Cardiac muscle cell (in vitro differentiated cells and primary cell): Measurements from ENCODE around the gene L3HYPDH. TPM values are rescaled to one million over a fixed set of nuclear protein-coding genes. Genes with fewer than 3 reads are reported as not detected.

Experiments used
- DNase-seq, 2 donors: peaks; one replicate each; pipeline versions ENCODE4 v3.0.0 to v3.0.0-alpha.2; 2010 to 2017; ENCODE audit warnings: low read depth in 1 of 2, low spot score in 1 of 2
- H3K27ac ChIP-seq: fragments of 200-600 bp; sonication (generic); 2 replicates; pipeline ENCODE4 v1.5.1; 2016
- H3K27me3 ChIP-seq: fragments of 200-600 bp; sonication (generic); 2 replicates; pipeline ENCODE4 v1.6.0; 2016; ENCODE audit warnings: control low read depth
- H3K36me3 ChIP-seq: fragments of 200-600 bp; sonication (generic); 2 replicates; pipeline ENCODE4 v1.5.1; 2016; ENCODE audit warnings: control low read depth
- H3K4me1 ChIP-seq: fragments of 200-600 bp; sonication (generic); 2 replicates; pipeline ENCODE4 v1.8.1; 2017; ENCODE audit warnings: low read depth, mild to moderate bottlenecking, mixed run types
- H3K4me3 ChIP-seq: fragments of 200-600 bp; sonication (generic); 2 replicates; pipeline ENCODE4 v1.5.1; 2016; ENCODE audit warnings: mild to moderate bottlenecking
- H3K9me3 ChIP-seq: fragments of 200-600 bp; sonication (generic); 2 replicates; pipeline ENCODE4 v1.5.1; 2017; ENCODE audit warnings: low read depth, mild to moderate bottlenecking, control low read depth
- polyA plus RNA-seq: library from polyadenylated mRNA; unstranded; fragments of >200 nt; fragmentation: Nextera tagmentation; extraction: Ambion mirVana; gene quantifications from 2 replicates; pipeline ENCODE4 v1.2.1, GENCODE V29; 2016
- total RNA-seq: library from RNA; depleted of rRNA; stranded (reverse); fragments of >200 nt; gene quantifications from 2 replicates; pipeline ENCODE4 v1.2.3, GENCODE V29; 2016
- TF ChIP-seq, protein P1 (sequence below): IDR thresholded peaks from 2 replicates; pipeline ENCODE4 v1.5.1; 2012; ENCODE audit warnings: low read depth, mild to moderate bottlenecking, low read length

Gene L3HYPDH
- total and polyA plus RNA-seq, 2 experiments from 2014 or later, result 29.4 to 37.8 TPM

DNA sequence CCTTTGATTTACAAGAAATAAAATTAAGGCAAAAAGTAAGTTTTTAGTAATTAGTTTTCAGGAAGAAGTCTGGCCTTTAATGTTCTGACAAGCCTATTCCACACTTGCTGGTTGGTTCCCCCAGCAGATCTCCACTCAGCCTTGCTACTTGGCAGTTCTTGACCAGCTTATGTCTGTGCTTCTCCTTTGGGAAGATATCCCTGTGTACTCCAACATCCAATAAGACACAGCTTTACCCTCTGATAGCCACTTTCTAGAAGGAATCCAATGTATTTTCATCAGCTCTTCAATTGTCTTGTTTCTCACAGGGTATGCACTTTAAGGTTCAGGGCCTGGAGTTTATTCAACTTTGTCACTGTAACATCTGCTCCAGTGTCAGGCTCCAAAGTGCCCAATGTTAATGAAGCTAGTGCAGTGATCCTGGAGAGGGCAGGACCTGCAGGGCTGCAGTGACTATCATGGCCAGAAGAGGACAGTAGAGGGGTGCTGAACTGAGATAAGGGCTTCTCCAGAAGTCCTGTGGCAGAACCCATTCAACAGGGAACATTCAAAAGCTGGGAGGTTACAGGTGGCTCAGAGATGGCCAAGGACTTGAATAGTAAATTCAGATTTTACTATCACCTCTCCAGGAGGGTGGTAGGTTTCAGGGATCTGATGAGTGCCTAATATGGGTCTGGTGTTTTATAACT, 23.0 kb upstream of the L3HYPDH start:
- no peaks in the 10 kb centered on the region for H3K9me3 ChIP-seq
- H3K27me3 ChIP-seq, result no peaks in the 10 kb centered on the region
- DNase-seq, result peak; percentile 66 to 72
- TF ChIP-seq, protein P1, sequence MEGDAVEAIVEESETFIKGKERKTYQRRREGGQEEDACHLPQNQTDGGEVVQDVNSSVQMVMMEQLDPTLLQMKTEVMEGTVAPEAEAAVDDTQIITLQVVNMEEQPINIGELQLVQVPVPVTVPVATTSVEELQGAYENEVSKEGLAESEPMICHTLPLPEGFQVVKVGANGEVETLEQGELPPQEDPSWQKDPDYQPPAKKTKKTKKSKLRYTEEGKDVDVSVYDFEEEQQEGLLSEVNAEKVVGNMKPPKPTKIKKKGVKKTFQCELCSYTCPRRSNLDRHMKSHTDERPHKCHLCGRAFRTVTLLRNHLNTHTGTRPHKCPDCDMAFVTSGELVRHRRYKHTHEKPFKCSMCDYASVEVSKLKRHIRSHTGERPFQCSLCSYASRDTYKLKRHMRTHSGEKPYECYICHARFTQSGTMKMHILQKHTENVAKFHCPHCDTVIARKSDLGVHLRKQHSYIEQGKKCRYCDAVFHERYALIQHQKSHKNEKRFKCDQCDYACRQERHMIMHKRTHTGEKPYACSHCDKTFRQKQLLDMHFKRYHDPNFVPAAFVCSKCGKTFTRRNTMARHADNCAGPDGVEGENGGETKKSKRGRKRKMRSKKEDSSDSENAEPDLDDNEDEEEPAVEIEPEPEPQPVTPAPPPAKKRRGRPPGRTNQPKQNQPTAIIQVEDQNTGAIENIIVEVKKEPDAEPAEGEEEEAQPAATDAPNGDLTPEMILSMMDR, result peak; percentile 98
- no peaks in the 10 kb centered on the region for H3K4me1 ChIP-seq
- H3K36me3 ChIP-seq, result peaks cover 15% of the 10 kb centered on the region
- no peak overlapping the region for H3K4me3 ChIP-seq
- H3K27ac ChIP-seq, result no peak overlapping the region

DNA sequence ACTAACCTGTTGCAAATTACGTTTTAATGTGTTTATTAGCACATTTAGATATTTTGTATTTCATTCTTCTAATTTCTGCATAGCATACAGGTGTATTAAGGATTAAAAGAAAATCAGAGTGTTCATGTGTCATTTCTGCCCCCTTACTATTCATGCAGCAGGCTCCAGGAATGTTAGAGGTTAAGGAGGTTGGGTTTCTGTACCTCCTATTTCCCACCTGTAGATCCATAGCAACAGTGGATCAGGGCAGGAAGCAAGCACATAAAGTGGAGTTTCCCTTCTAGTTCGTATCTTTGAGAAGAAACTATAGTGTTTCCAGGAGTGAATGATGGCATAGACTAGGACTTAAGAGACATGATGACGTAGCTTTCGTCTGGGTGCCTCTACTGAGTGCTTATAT, 19.0 kb upstream of the L3HYPDH start:
- H3K9me3 ChIP-seq, result no peaks in the 10 kb centered on the region
- H3K27me3 ChIP-seq, result no peaks in the 10 kb centered on the region
- H3K36me3 ChIP-seq, result peaks cover 33% of the 10 kb centered on the region

DNA sequence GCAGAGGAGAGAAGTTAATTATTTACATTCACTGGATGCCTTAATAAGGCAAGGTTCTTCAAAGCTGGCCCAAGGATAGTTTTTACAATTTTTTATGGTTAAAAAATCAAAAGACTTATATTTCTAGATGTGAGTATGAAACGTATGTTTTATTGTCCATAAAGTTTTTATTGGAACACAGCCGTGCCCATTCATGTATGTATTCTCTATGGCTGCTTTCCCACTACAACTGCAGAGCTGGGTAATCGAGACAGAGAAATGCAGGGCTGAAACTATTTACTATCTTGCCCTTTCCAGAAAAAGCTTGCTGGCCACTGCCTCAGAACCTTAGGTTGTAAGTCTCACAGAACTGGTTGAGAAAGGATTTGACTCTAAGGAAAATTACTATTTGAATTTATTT, 16.5 kb upstream of the L3HYPDH start:
- H3K9me3 ChIP-seq, result no peaks in the 10 kb centered on the region
- TF ChIP-seq, protein P1, result no peak
- no peak for DNase-seq
- H3K4me1 ChIP-seq, result no peaks in the 10 kb centered on the region
- no peaks in the 10 kb centered on the region for H3K27me3 ChIP-seq
- H3K4me3 ChIP-seq, result no peak overlapping the region
- H3K27ac ChIP-seq, result no peak overlapping the region
- H3K36me3 ChIP-seq, result peaks cover 53% of the 10 kb centered on the region

More for the DNA sequence above, 19.0 kb upstream of the L3HYPDH start:
- TF ChIP-seq, protein P1, result no peak
- H3K27ac ChIP-seq, result no peak overlapping the region
- H3K4me1 ChIP-seq, result no peaks in the 10 kb centered on the region
- H3K4me3 ChIP-seq, result no peak overlapping the region
- no peak for DNase-seq

DNA sequence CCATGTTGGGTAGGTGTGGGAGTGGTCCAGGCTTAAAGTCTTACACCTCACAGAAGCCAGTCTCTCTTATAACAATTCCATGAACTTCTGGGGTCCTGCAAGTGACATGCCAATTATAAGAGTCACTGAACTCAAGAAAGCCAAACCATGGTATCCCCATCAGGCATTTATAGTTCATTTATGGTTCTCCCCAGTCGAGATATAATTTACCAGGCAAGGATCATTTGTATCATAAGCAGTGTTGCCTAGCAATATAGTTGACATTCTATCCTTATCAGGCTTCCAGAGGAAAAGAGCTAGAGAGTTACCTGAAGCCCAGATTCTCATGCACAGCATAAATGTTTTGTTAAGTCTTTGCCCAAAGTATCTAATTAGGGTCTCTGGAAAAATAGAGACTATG, 8.2 kb upstream of the L3HYPDH start:
- Histone ChIP-seq H3K4me3 (no peak overlapping the region), H3K36me3 (peaks cover 62% of the 10 kb centered on the region), H3K27me3 (no peaks in the 10 kb centered on the region), H3K4me1 (no peaks in the 10 kb centered on the region), H3K27ac (no peak overlapping the region), H3K9me3 (no peaks in the 10 kb centered on the region)
- DNase-seq, result no peak
- TF ChIP-seq, protein P1, result no peak

DNA sequence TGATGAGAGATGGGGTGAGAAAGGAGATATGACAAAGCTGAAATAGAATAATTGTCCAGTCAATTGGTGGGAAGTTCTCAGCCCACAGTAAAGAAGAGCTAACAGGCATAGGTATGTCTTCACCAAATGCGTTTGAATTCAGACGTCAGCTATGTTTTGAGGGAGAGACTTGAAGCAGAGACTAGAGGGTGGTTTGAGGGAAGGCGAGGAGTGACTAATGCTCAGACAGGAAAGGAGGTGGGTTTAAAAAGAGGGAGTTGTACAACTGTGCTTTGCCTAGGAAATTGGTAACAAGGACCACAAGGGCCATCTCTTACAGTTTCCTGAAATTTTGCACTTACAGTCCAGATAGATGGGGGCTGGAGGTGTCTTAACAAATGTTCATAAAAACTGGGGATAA, 6.5 kb upstream of the L3HYPDH start:
- DNase-seq, result no peak
- Histone ChIP-seq H3K4me1 (no peaks in the 10 kb centered on the region), H3K27ac (no peak overlapping the region), H3K9me3 (no peaks in the 10 kb centered on the region), H3K4me3 (no peak overlapping the region), H3K36me3 (peaks cover 47% of the 10 kb centered on the region), H3K27me3 (no peaks in the 10 kb centered on the region)
- TF ChIP-seq, protein P1, result no peak
